Osteoblast (primary cell): ENCODE results near the gene SLITRK5. TPM values are rescaled to one million over a fixed set of nuclear protein-coding genes. Genes with fewer than 3 reads are reported as not detected.

ENCODE experiments used
- DNase-seq: peaks from one replicate; pipeline ENCODE4 v3.0.0; 2011; ENCODE audit warnings: low spot score, mixed read lengths; ENCODE audit not compliant: insufficient read length; ENCODE audit errors: missing footprints
- H2AFZ ChIP-seq: 2 replicates; pipeline ENCODE4 v1.6.0; 2011; ENCODE audit warnings: mild to moderate bottlenecking, low read length
- H3K27ac ChIP-seq: 2 replicates; pipeline ENCODE4 v1.5.1; 2011; ENCODE audit warnings: mild to moderate bottlenecking, low read depth, low read length, moderate library complexity
- H3K27me3 ChIP-seq: 2 replicates; pipeline ENCODE4 v1.6.0; 2012; ENCODE audit warnings: mild to moderate bottlenecking, control low read depth, inconsistent platforms, low read length, moderate library complexity; ENCODE audit not compliant: insufficient read depth
- H3K36me3 ChIP-seq: 2 replicates; pipeline ENCODE4 v1.5.1; 2011; ENCODE audit warnings: mild to moderate bottlenecking, low read length, control low read depth, moderate library complexity; ENCODE audit not compliant: insufficient read depth
- H3K4me1 ChIP-seq: 2 replicates; pipeline ENCODE4 v1.5.1; 2011; ENCODE audit warnings: mild to moderate bottlenecking, low read length, control low read depth, moderate library complexity; ENCODE audit not compliant: insufficient read depth
- H3K4me2 ChIP-seq: 2 replicates; pipeline ENCODE4 v1.6.0; 2011; ENCODE audit warnings: mild to moderate bottlenecking, low read length; ENCODE audit not compliant: insufficient read depth
- H3K4me3 ChIP-seq: fragments of 200-600 bp; sonication (generic); 3 replicates; pipeline ENCODE4 v1.5.1; 2012; ENCODE audit warnings: mild to moderate bottlenecking, low read length, inconsistent platforms; ENCODE audit not compliant: insufficient read depth
- H3K79me2 ChIP-seq: 2 replicates; pipeline ENCODE4 v1.6.0; 2012; ENCODE audit warnings: mild to moderate bottlenecking, low read length, control low read depth, inconsistent platforms; ENCODE audit not compliant: insufficient read depth
- H3K9me3 ChIP-seq: 2 replicates; pipeline ENCODE4 v1.5.1; 2011; ENCODE audit warnings: low read depth, low read length, control low read depth
- H4K20me1 ChIP-seq: 2 replicates; pipeline ENCODE4 v1.6.0; 2012; ENCODE audit warnings: mild to moderate bottlenecking, low read length, control low read depth; ENCODE audit not compliant: insufficient read depth
- total RNA-seq: library from RNA; depleted of rRNA; stranded (reverse); fragments of >200 nt; gene quantifications from 2 replicates; pipeline ENCODE4 v1.2.3, GENCODE V29; 2012
- TF ChIP-seq, protein P1 (sequence below): IDR thresholded peaks from 2 replicates; pipeline ENCODE4 v1.5.1; 2011; ENCODE audit warnings: mild to moderate bottlenecking, low read depth, low read length, moderate library complexity; ENCODE audit errors: extremely low read depth

The SLITRK5 gene, protein sequence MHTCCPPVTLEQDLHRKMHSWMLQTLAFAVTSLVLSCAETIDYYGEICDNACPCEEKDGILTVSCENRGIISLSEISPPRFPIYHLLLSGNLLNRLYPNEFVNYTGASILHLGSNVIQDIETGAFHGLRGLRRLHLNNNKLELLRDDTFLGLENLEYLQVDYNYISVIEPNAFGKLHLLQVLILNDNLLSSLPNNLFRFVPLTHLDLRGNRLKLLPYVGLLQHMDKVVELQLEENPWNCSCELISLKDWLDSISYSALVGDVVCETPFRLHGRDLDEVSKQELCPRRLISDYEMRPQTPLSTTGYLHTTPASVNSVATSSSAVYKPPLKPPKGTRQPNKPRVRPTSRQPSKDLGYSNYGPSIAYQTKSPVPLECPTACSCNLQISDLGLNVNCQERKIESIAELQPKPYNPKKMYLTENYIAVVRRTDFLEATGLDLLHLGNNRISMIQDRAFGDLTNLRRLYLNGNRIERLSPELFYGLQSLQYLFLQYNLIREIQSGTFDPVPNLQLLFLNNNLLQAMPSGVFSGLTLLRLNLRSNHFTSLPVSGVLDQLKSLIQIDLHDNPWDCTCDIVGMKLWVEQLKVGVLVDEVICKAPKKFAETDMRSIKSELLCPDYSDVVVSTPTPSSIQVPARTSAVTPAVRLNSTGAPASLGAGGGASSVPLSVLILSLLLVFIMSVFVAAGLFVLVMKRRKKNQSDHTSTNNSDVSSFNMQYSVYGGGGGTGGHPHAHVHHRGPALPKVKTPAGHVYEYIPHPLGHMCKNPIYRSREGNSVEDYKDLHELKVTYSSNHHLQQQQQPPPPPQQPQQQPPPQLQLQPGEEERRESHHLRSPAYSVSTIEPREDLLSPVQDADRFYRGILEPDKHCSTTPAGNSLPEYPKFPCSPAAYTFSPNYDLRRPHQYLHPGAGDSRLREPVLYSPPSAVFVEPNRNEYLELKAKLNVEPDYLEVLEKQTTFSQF
- not detected in 2 replicates for total RNA-seq

GRCh38 chr13:87671031-87671752 is at the start of gene SLITRK5:
Gene SLITRK5 (plus strand): TSS chr13:87671371. CDS start chr13:87675389, 4,018 bp downstream.
- peak within 1 kb of the TSS; percentile 61 for H2AFZ ChIP-seq
- no peaks in the 10 kb centered on the region for H3K4me1 ChIP-seq
- no peak within 1 kb of the TSS for H3K27ac ChIP-seq
- H3K9me3 ChIP-seq, result no peaks in the 10 kb centered on the region
- H3K27me3 ChIP-seq, result peaks cover 18% of the 10 kb centered on the region
- no peaks in the 10 kb centered on the region for H3K79me2 ChIP-seq
- H3K4me2 ChIP-seq, result peak within 1 kb of the TSS; percentile 68
- H3K4me3 ChIP-seq, result peak within 1 kb of the TSS; percentile 54
- no peaks in the 10 kb centered on the region for H4K20me1 ChIP-seq
- H3K36me3 ChIP-seq, result no peaks in the 10 kb centered on the region
- peak; percentile 95 for DNase-seq
- TF ChIP-seq, protein P1, sequence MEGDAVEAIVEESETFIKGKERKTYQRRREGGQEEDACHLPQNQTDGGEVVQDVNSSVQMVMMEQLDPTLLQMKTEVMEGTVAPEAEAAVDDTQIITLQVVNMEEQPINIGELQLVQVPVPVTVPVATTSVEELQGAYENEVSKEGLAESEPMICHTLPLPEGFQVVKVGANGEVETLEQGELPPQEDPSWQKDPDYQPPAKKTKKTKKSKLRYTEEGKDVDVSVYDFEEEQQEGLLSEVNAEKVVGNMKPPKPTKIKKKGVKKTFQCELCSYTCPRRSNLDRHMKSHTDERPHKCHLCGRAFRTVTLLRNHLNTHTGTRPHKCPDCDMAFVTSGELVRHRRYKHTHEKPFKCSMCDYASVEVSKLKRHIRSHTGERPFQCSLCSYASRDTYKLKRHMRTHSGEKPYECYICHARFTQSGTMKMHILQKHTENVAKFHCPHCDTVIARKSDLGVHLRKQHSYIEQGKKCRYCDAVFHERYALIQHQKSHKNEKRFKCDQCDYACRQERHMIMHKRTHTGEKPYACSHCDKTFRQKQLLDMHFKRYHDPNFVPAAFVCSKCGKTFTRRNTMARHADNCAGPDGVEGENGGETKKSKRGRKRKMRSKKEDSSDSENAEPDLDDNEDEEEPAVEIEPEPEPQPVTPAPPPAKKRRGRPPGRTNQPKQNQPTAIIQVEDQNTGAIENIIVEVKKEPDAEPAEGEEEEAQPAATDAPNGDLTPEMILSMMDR, result peak; percentile 53

DNA sequence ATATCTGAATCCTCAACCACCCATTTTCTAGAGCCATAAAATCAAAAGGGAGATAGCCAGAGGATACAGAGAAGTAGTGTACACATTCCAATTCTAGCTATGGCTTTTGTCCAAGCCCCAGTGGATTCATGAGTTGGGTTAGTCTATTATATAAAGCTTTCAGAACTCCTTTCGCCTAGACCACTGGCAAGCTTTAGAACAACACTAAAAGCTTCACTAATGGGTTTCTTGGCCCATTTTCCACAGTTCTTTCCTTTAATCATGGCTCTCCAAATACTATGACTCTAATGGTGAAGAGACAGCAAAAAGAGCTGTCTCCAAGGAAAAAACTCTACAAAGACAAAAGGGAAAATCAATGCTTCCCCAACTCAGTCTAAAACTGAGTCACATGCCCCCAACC is 48.2 kb upstream of the SLITRK5 start:
- no peaks in the 10 kb centered on the region for H3K4me1 ChIP-seq
- H3K4me2 ChIP-seq, result no peak overlapping the region
- no peaks in the 10 kb centered on the region for H4K20me1 ChIP-seq
- no peak overlapping the region for H3K27ac ChIP-seq
- no peak overlapping the region for H3K4me3 ChIP-seq
- TF ChIP-seq, protein P1, result no peak
- H2AFZ ChIP-seq, result no peak overlapping the region
- DNase-seq, result no peak
- no peaks in the 10 kb centered on the region for H3K79me2 ChIP-seq
- H3K36me3 ChIP-seq, result no peaks in the 10 kb centered on the region
- H3K9me3 ChIP-seq, result peaks cover 2% of the 10 kb centered on the region
- H3K27me3 ChIP-seq, result no peaks in the 10 kb centered on the region

GRCh38 chr13:87656306-87656705 is 14.9 kb upstream of the SLITRK5 start:
- no peak overlapping the region for H3K4me3 ChIP-seq
- no peak for DNase-seq

More at GRCh38 chr13:87656306-87656705, 14.9 kb upstream of the SLITRK5 start:
- no peaks in the 10 kb centered on the region for H3K9me3 ChIP-seq
- H4K20me1 ChIP-seq, result no peaks in the 10 kb centered on the region
- H3K27me3 ChIP-seq, result no peaks in the 10 kb centered on the region
- H3K4me1 ChIP-seq, result no peaks in the 10 kb centered on the region
- no peaks in the 10 kb centered on the region for H3K36me3 ChIP-seq
- H2AFZ ChIP-seq, result no peak overlapping the region
- no peaks in the 10 kb centered on the region for H3K79me2 ChIP-seq
- H3K27ac ChIP-seq, result no peak overlapping the region
- no peak overlapping the region for H3K4me2 ChIP-seq
- TF ChIP-seq, protein P1, result no peak
